ENCODE data around the gene SERHL2. TPM values are rescaled to one million over a fixed set of nuclear protein-coding genes. Genes with fewer than 3 reads are reported as not detected.

Gene SERHL2
- polyA plus RNA-seq, 3 donors, result 0.20 to 0.60 (median 0.24) TPM

DNA sequence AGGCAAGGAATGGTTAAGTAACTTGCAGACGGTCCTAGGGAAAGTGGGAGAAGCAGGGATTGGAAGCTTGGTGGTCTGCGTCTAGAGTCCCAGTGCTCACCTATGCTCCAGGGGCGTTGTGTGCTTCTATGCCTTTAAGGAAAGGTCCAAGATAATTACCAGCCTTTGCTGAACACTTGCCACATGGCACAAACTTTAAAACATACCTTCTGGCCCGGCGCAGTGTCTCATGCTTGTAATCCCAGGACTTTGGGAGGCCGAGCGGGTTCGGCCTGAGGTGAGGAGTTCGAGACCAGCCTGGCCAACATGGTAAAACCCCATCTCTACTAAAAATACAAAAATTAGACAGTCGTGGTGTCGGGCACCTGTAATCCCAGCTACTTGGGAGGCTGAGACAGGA lies 58.6 kb downstream of the SERHL2 start:
- H3K36me3 ChIP-seq (replicated peaks in 1 of 2; ENCODE audit: control insufficient read depth in 1 of 2, insufficient read depth in 2 of 2, low read length in 2 of 2), result peaks cover 15 to 35% of the 10 kb centered on the region in 2 donors
- H3K9me3 ChIP-seq (replicated peaks in 1 of 2; ENCODE audit: control insufficient read depth in 1 of 2, insufficient read depth in 1 of 2, low read length in 2 of 2), result no peaks in the 10 kb centered on the region
- Mint-ChIP-seq H3K27me3 (ENCODE audit: low read depth in 3 of 3) (peaks cover 0 to 3% (median 0%) of the 10 kb centered on the region in 3 donors), H3K27ac (peak overlapping the region in 4 of 7 donors; percentile 36 to 99 (median 77)), H3K4me3 (peak overlapping the region in 1 of 2 donors; percentile 14), H3K36me3 (peaks cover 22 to 46% of the 10 kb centered on the region in 2 donors), H3K9me3 (no peaks in the 10 kb centered on the region), H3K4me1 (peaks cover 62% of the 10 kb centered on the region)
- intact Hi-C loops (cut with micrococcal nuclease), result loop anchor here in 1 of 2 donors (10.0 kb wide), 1 partner anchor 988 kb away; the partner anchor contains the start of genes DESI1 and XRCC6
- H2AFZ ChIP-seq (ENCODE audit: insufficient read depth, low read depth, low read length, poor library complexity, severe bottlenecking), result no peak overlapping the region
- H3K9ac ChIP-seq (ENCODE audit: insufficient read depth, low read length, poor library complexity, severe bottlenecking), result no peak overlapping the region
- H4K20me1 ChIP-seq (ENCODE audit: insufficient read depth, low read length), result peaks cover 64% of the 10 kb centered on the region
- peaks cover 52 to 69% of the 10 kb centered on the region in 2 donors for H3K4me1 ChIP-seq (ENCODE audit: control insufficient read depth in 1 of 2, insufficient read depth in 2 of 2, low read length in 2 of 2)
- no peaks in the 10 kb centered on the region for H3K27me3 ChIP-seq (ENCODE audit: control insufficient read depth in 2 of 2, insufficient read depth in 2 of 2, low read length in 2 of 2)
- WGBS (ENCODE audit: insufficient coverage), result 100% methylated on average over 6 of the region's 11 CpGs
- TF ChIP-seq, protein P1, sequence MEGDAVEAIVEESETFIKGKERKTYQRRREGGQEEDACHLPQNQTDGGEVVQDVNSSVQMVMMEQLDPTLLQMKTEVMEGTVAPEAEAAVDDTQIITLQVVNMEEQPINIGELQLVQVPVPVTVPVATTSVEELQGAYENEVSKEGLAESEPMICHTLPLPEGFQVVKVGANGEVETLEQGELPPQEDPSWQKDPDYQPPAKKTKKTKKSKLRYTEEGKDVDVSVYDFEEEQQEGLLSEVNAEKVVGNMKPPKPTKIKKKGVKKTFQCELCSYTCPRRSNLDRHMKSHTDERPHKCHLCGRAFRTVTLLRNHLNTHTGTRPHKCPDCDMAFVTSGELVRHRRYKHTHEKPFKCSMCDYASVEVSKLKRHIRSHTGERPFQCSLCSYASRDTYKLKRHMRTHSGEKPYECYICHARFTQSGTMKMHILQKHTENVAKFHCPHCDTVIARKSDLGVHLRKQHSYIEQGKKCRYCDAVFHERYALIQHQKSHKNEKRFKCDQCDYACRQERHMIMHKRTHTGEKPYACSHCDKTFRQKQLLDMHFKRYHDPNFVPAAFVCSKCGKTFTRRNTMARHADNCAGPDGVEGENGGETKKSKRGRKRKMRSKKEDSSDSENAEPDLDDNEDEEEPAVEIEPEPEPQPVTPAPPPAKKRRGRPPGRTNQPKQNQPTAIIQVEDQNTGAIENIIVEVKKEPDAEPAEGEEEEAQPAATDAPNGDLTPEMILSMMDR (IDR thresholded peaks at IDR 0.05), result no peak
- no peak overlapping the region for H3K4me2 ChIP-seq (replicated peaks; ENCODE audit: extremely low read depth, low read length, poor library complexity, severe bottlenecking)
- H3K79me2 ChIP-seq (ENCODE audit: insufficient read depth, low read length), result peaks cover 72% of the 10 kb centered on the region
- DNase-seq, result no peak
- H3K27ac ChIP-seq (ENCODE audit: low read depth in 1 of 2, low read length in 2 of 2), result peak overlapping the region in 1 of 2 donors; percentile 100
- H3K4me3 ChIP-seq (replicated peaks in 1 of 3; ENCODE audit: low read depth in 2 of 3, low read length in 3 of 3), result no peak overlapping the region

DNA sequence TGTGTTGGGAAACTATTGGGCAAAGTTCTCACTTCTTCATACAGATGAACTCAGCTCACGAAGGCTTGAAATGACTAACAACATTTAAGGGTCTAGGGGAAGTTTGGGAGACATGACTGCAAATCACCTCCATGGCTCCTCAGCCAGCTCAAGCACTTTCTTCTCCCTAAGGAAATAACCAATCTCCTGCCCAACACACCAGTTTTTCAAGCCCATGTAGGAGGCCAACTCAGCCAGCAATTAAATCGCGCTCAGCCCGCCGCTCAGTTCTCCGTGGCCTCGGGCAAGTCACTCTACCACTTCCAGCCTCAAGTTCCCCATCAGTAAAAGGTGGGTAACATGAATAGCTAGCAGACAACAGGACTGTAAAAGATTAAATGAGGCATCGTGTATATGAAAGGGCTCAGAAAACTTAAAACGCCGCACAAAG lies 60.1 kb downstream of the SERHL2 start:
- peaks cover 0 to 3% (median 3%) of the 10 kb centered on the region in 3 donors for H3K27me3 Mint-ChIP-seq (ENCODE audit: low read depth in 3 of 3)
- H3K36me3 ChIP-seq (replicated peaks in 1 of 2; ENCODE audit: control insufficient read depth in 1 of 2, insufficient read depth in 2 of 2, low read length in 2 of 2), result peaks cover 11 to 25% of the 10 kb centered on the region in 2 donors
- no peaks in the 10 kb centered on the region for H3K9me3 Mint-ChIP-seq
- no peaks in the 10 kb centered on the region for H3K9me3 ChIP-seq (replicated peaks in 1 of 2; ENCODE audit: control insufficient read depth in 1 of 2, insufficient read depth in 1 of 2, low read length in 2 of 2)
- H3K27ac ChIP-seq (ENCODE audit: low read depth in 1 of 2, low read length in 2 of 2), result peak overlapping the region; percentile 90 to 100
- TF ChIP-seq, protein P1 (IDR thresholded peaks at IDR 0.05), result no peak
- peak; percentile 74 to 89 (median 87) for DNase-seq
- peak overlapping the region; percentile 91 for H3K4me2 ChIP-seq (replicated peaks; ENCODE audit: extremely low read depth, low read length, poor library complexity, severe bottlenecking)
- H3K4me3 ChIP-seq (replicated peaks in 1 of 3; ENCODE audit: low read depth in 2 of 3, low read length in 3 of 3), result peak overlapping the region; percentile 55 to 96 (median 73)
- H3K79me2 ChIP-seq (ENCODE audit: insufficient read depth, low read length), result peaks cover 56% of the 10 kb centered on the region
- H3K4me1 Mint-ChIP-seq, result peaks cover 67% of the 10 kb centered on the region
- 0% methylated on average over 2 of the region's 10 CpGs for WGBS (ENCODE audit: insufficient coverage)
- intact Hi-C loops (cut with micrococcal nuclease), result loop anchor here in 1 of 2 donors (10.0 kb wide), 1 partner anchor 989 kb away; the partner anchor contains the start of genes DESI1 and XRCC6
- peaks cover 17 to 33% of the 10 kb centered on the region in 2 donors for H3K36me3 Mint-ChIP-seq
- H3K27ac Mint-ChIP-seq, result peak overlapping the region; percentile 97 to 99 (median 99)
- peak overlapping the region; percentile 87 to 96 for H3K4me3 Mint-ChIP-seq
- H3K9ac ChIP-seq (ENCODE audit: insufficient read depth, low read length, poor library complexity, severe bottlenecking), result peak overlapping the region; percentile 96
- peaks cover 48% of the 10 kb centered on the region for H4K20me1 ChIP-seq (ENCODE audit: insufficient read depth, low read length)
- peaks cover 52 to 71% of the 10 kb centered on the region in 2 donors for H3K4me1 ChIP-seq (ENCODE audit: control insufficient read depth in 1 of 2, insufficient read depth in 2 of 2, low read length in 2 of 2)
- no peaks in the 10 kb centered on the region for H3K27me3 ChIP-seq (ENCODE audit: control insufficient read depth in 2 of 2, insufficient read depth in 2 of 2, low read length in 2 of 2)
- peak overlapping the region; percentile 55 for H2AFZ ChIP-seq (ENCODE audit: insufficient read depth, low read depth, low read length, poor library complexity, severe bottlenecking)

All from CD14-positive monocyte (primary cell).